GM18508 (cell line): ENCODE measurements around the gene GAB4.
"Not testable (repeated sequence)": the region's sequence is repeated elsewhere in the genome, so short reads cannot be mapped to it uniquely, and the experiment has no call there.

Source experiments
- ATAC-seq: cut with Tn5 transposase; IDR thresholded peaks from one replicate; pipeline ENCODE4 v1.9.1; 2021; ENCODE audit warnings: moderate number of reproducible peaks; ENCODE audit not compliant: insufficient read depth, unreplicated experiment

GAB4 gene

GRCh38 chr22:16960220-16960883, 47.7 kb downstream of the GAB4 start:
- ATAC-seq: no peak

- no peak for ATAC-seq
These were observed 48.6 kb downstream of the GAB4 start for GRCh38 chr22:16959345-16959930.

GRCh38 chr22:16958475-16958874, 49.5 kb downstream of the GAB4 start:
- no peak for ATAC-seq

- ATAC-seq: no peak
These were observed 50.2 kb downstream of the GAB4 start for GRCh38 chr22:16957781-16958180.

GRCh38 chr22:16956290-16956689, 51.7 kb downstream of the GAB4 start:
- no peak for ATAC-seq

GRCh38 chr22:16955678-16956210, 52.3 kb downstream of the GAB4 start:
- ATAC-seq: no peak

GRCh38 chr22:16955081-16955480, 52.9 kb downstream of the GAB4 start:
- no peak for ATAC-seq

- no peak for ATAC-seq
These were observed 54.0 kb downstream of the GAB4 start for GRCh38 chr22:16954060-16954403.

GRCh38 chr22:16953206-16954059, 54.6 kb downstream of the GAB4 start:
- ATAC-seq: no peak

- no peak for ATAC-seq
These were observed 58.5 kb downstream of the GAB4 start for GRCh38 chr22:16949561-16949960.

GRCh38 chr22:16937811-16938210, 70.2 kb downstream of the GAB4 start:
- no peak for ATAC-seq

- ATAC-seq: not testable (repeated sequence)
These were observed 70.8 kb downstream of the GAB4 start for GRCh38 chr22:16937209-16937608.

GRCh38 chr22:16936625-16937024, 71.4 kb downstream of the GAB4 start:
- no peak for ATAC-seq

- ATAC-seq: no peak
These were observed 72.8 kb downstream of the GAB4 start for GRCh38 chr22:16935209-16935608.

- ATAC-seq: no peak
These were observed 74.4 kb downstream of the GAB4 start for GRCh38 chr22:16933291-16934282.

GRCh38 chr22:16932577-16932976, 75.4 kb downstream of the GAB4 start:
- ATAC-seq: no peak

- no peak for ATAC-seq
These were observed 82.5 kb downstream of the GAB4 start for GRCh38 chr22:16925407-16925966.

- ATAC-seq: no peak
These were observed 85.3 kb downstream of the GAB4 start for GRCh38 chr22:16922706-16923105.

GRCh38 chr22:16922076-16922475, 85.9 kb downstream of the GAB4 start:
- ATAC-seq: no peak
